ENCODE results near the gene ZBTB40.

Gene ZBTB40

DNA sequence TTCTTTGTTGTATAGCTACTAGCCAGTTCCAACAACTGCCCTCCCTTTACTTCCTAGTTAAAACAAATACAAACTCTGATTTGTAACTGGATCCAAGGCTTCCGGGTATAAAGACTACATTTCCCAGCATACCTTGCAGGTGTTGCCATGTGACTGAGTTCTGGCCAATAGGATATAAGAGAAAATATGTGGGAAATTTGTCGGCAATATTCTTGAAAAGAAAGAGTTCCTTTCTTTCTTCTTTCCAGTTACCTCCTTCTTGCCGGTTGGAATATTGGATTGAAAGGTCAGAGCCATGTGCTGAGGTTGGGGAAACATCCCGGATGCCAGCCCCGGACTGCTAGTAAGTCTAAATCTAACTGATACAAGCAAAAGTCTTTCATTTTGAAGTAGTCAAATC lies 23.0 kb upstream of the ZBTB40 start:
- no peak for DNase-seq

- DNase-seq = no peak
These were observed 19.7 kb upstream of the ZBTB40 start for GRCh38 chr1:22431965-22432364.

GRCh38 chr1:22434717-22435116 lies 16.9 kb upstream of the ZBTB40 start:
- no peak for DNase-seq

DNA sequence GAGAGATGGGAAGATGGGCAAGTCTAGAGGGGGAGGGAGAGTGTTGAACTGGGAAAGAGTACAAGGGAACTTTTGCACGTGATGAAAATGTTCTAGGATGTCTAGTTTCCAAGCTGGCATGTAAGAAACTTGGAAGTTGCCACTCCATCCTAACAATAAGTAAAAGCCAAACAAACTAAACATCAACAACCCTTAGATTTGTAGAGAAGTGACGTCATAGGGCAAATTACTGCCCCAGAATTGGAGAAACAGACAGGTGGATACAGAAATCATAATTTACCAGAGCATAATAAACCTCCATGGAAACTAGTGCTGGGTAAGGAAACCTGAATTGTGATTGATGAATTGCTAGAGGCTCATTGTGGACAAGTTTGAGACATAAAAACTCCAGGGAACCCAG lies 14.7 kb upstream of the ZBTB40 start:
- DNase-seq = no peak

- no peak for DNase-seq
These were observed 14.1 kb upstream of the ZBTB40 start for GRCh38 chr1:22437573-22437972.

DNA sequence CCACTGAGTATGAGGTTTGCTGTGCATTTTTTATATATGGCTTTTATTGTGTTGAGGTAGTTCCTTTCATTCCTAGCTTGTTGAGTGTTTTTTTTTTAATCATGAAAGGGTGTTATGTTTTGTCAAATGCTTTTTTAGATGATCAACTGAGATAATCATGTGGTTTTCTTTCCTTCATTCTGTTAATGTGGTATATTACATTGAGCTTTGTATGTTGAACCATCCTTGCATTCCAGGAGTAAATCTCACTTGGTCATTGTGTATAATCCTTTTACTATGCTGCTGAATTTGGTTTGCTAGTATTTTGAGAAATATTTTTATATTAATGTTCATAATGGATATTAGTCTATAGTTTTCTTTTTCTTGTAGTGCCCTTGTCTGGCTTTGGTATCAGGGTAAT lies 11.1 kb upstream of the ZBTB40 start:
- DNase-seq = no peak

DNA sequence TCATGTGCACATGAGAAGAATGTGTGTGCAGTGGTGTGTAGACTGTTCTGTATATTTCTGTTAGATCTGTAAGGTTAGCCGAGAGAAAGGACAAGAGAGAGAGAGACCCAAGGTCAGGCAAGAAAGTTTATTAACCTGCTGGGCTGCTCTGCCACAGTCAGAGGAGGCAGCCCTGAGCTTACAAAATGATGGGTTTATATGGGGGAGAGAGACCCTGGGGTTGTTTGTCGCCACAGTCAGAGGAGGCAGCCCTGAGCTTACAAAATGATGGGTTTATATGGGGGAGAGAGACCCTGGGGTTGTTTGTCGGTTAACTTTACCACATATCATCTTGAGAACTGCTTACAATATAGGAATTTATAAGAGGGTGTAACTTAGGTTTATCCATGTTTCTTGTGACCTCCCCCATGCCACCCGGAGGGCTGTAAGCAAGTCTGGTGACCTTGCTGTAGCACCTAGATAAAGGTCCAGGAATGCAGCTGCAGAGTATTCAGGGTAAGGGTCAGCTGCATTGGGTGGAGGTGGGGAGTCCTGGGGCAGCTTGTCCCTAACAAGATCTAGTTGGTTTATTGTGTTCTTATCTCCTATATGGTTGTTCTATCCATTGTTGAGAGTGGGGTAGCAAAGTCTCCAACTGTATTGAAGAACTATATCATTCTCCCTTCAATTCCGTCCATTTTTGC lies 9.3 kb upstream of the ZBTB40 start:
- no peak for DNase-seq

- DNase-seq = no peak
These were observed 8.3 kb upstream of the ZBTB40 start for GRCh38 chr1:22443332-22443731.

GRCh38 chr1:22444856-22445255 lies 6.8 kb upstream of the ZBTB40 start:
- no peak for DNase-seq

- no peak for DNase-seq
These were observed 4.0 kb upstream of the ZBTB40 start for GRCh38 chr1:22447621-22448111.

DNA sequence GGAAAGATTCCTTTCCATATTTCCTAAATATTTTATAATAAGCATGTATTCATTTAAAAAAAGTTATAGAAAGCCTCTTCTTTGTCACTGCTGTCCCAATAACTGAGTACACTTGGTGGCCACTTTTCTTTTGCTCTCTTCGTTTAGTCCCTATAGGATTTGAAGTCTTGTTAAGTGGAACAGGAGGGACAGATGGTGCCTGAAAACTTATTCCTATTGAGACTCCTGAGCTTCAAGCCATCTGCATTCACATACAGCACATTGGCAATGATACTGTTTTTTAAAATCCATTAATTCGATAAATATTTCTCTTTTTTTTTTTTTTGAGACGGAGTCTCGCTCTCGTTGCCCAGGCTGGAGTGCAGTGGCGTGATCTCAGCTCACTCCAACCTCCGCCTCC lies 2.0 kb upstream of the ZBTB40 start:
- no peak for DNase-seq

DNA sequence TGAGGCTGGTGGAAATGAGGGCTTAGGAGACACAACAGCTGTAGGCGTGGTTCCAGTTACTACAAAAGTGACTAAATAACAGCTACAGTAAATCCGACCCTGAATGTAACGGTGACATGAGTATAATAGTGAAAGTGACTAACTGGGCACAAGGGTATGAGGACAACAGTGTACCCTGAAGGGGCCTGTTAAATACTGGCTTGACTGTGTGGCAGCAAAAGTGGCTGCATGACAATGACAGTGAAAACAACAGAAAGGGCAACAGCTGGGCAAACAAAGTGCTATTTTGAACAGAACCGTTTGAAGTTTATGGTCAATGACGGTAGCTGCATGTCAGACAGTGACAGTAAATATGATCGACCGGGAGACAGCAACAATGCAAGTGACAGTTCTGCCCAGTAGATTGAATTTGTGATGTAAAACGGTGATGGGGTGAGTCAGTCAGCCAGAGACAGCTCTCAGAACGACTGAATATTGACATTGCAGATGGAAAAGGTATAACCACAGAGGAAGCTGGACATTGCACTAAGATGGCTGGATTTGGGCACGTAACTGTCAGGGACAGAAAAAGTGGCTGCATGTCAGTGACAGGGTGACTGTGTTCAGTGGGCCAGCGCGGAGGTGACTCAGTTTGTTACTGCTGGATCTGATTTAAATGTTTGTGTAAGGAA lies 1.2 kb upstream of the ZBTB40 start:
- no peak for DNase-seq

DNA sequence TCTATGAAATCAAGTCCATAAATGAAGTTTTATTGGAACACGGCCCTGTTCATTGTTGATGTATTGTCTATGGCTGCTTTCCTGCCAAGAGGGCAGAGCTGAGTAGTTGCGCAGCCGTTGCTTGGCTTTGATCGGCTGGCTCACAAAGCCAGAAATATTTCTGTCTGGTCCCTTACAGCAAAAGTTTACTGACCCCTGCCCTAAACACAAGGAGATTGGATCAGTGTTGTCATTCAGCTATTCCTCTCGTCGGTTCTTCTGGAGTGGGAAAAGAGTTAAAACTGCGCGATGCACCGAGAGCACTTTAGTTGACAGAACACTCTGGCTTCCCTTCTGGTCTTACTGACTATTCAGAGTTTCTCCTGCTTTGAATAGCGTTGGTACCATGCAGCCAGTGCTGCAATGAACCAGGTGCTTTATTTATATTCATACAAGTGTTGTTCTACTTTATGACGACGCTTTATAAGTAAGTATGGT lies 868 bp downstream of the ZBTB40 start:
- no peak for DNase-seq

DNA sequence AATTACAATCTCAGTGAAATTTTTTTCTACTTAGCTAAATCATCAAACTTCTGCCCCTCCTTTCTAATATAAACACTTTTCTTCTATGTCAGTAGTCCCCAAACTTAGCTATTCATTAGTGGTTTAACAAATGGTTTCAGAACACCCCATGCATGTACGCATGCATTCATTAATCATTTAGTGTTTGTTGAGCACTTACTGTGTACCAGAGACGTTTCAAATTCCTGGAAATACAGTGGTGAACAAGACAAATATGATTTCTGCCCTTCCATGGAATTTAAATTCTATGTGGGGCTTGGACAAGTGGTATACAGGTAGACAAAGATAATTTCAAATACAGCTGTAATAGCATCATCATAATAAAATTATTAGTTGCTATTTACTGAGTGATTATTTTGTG lies 1.5 kb downstream of the ZBTB40 start:
- no peak for DNase-seq

DNA sequence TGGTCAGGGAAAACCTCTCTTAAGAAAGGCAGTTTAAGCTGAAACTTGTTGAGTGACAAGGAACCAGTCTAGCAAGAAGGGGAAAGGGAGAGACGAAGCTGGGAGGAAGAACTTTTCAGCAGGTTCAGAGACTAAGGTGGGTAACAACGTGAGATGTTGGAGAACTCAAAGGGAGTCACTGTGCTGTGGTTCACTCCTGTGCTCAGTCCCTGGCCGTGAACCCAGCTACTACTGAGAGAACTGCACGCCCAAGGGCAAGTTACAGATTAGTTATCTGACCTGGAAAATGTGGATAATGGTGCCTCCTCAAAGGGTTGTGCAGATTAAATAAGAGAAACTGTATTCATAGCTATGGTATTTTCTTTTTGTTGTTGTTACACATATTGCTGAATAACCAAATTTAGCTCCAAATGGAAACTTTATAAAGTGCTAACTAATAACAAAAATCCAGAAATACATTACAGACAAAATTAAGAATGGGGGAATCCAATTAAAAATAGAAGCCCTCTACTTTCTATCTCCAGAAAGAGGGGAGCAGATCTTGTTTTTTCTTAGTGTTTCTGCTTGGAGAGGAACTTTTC lies 2.9 kb downstream of the ZBTB40 start:
- DNase-seq = no peak

- no peak for DNase-seq
These were observed 5.7 kb downstream of the ZBTB40 start for GRCh38 chr1:22457345-22457744.

DNA sequence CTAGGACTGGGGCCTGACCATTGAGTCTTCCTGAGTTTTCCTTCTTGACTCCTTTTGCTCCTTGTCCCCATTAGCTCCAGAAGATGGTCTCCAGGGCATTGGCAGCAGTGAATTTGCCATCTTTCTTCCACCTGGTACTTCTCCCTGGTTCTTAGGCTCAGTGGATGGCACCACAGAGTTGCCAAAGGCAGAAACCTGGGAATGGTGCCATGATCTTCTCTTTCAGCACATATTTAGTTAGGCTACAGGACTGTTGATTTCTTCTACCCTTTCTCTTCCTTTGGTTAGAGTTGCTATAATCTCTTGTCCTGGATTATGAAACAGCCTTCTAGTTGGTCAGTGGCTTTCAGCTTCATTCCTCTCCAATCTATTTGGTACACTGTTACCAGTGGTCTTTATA lies 6.2 kb downstream of the ZBTB40 start:
- DNase-seq = no peak

DNA sequence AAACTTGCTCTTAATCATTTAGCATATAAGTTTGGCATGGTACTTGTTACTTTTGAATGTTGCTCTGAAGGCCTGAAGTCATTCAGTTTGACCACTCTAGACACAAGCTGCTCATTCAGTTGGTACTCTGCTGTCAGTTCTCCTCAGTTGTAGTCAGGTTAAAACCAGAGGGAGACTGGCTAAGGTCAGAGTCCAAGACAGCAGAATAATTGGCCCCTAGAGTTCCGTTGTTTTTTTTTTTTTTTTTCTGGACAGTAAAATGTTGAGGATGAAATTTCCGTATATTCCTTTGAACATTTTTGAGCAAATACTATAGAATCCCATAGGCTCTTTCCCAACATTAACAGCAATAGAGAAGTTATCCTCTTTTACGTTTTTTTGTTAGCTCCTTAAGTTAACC lies 9.4 kb downstream of the ZBTB40 start:
- DNase-seq = no peak

- DNase-seq = no peak
These were observed 10.3 kb downstream of the ZBTB40 start for GRCh38 chr1:22461678-22462527.

- DNase-seq = no peak
These were observed 11.3 kb downstream of the ZBTB40 start for GRCh38 chr1:22462928-22463327.

- DNase-seq = no peak
These were observed 13.4 kb downstream of the ZBTB40 start for GRCh38 chr1:22465015-22465565.

DNA sequence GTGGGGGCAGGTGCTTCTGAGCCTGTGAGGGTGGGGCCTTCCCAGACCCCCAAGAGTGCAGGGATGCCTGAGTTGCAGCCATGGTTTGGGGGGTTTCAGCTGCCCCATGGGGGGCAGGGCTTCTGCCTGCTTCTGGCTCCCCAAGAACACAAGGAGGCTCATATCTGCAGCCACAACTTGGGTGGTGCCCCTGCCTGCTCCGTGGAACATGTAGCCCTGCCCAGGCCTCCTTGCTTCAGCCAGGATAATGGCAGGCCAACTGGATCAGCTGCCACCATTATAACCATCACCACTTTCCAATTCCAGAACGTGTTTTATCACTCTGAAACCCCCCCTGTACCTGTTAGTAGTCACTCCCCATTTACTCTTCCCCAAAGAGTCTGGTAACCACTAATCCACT lies 14.0 kb downstream of the ZBTB40 start:
- DNase-seq = no peak

GRCh38 chr1:22470227-22470626 lies 18.6 kb downstream of the ZBTB40 start:
- DNase-seq = no peak

All from stimulated activated CD4-positive, alpha-beta T cell treated with anti-CD3 and anti-CD28 coated beads, Interleukin-12 subunit alpha, Interleukin-12 subunit beta, amount 100 ng/mL, for 4 hours (primary cell).